B cell (primary cell): ENCODE data around the gene CRISPLD2. TPM values are rescaled to one million over a fixed set of nuclear protein-coding genes. Genes with fewer than 3 reads are reported as not detected.

Experiments
- ATAC-seq: fragments of 200-7000 bp; cut with Tn5 transposase; one replicate; pipeline ENCODE4 v1.10.0; 2021; ENCODE audit warnings: low read depth, mild to moderate bottlenecking, moderate number of reproducible peaks, moderate library complexity
- CTCF ChIA-PET: fragments of 350-600 bp; sonication (Branson Sonifier 250); formaldehyde crosslinking; loops from one replicate; lab custom pipeline; 2021; ENCODE audit warnings: antibody characterized with exemption, inconsistent platforms; lab: Charles Lee
- POLR2A ChIA-PET: fragments of 350-600 bp; sonication (Branson Sonifier 250); formaldehyde crosslinking; loops from one replicate; lab custom pipeline; 2021; ENCODE audit warnings: antibody characterized with exemption; lab: Charles Lee
- DNase-seq: peaks from one replicate; pipeline ENCODE4 v3.0.0; 2013
- H2AFZ ChIP-seq: 2 replicates; pipeline ENCODE4 v1.6.1; 2012; ENCODE audit warnings: mild to moderate bottlenecking, low read depth, low read length; ENCODE audit not compliant: insufficient read depth, poor library complexity, severe bottlenecking
- H3K27ac ChIP-seq, 2 donors: 1 replicate in 1 of 2; 2 replicates in 1 of 2; pipeline ENCODE4 v1.5.1; 2012 to 2013; ENCODE audit warnings: low read length in 2 of 2, mild to moderate bottlenecking in 2 of 2, moderate library complexity in 1 of 2
- H3K27me3 ChIP-seq, 4 experiments: fragments of 200-600 bp in 1 of 4; sonication (generic) in 1 of 4; replicated peaks in 1 of 4; 1 replicate in 2 of 4; 2 replicates in 2 of 4; pipeline versions ENCODE4 v1.6.1 to v1.7.0; 2013 to 2016; ENCODE audit warnings: low read length in 3 of 4, mild to moderate bottlenecking in 2 of 4, mixed read lengths in 1 of 4, moderate library complexity in 1 of 4; ENCODE audit not compliant: insufficient read depth in 4 of 4, control insufficient read depth in 3 of 4; ENCODE audit errors: control extremely low read depth in 1 of 4
- H3K36me3 ChIP-seq, 2 experiments: replicated peaks in 1 of 2; 1 replicate in 1 of 2; 2 replicates in 1 of 2; pipeline versions ENCODE4 v1.6.1 to v1.7.1; 2013; ENCODE audit warnings: low read length in 1 of 2; ENCODE audit not compliant: insufficient read depth in 2 of 2, control insufficient read depth in 1 of 2; ENCODE audit errors: control extremely low read depth in 1 of 2, extremely low read depth in 1 of 2
- H3K4me1 ChIP-seq, 2 donors: fragments of 200-600 bp in 1 of 2; sonication (generic) in 1 of 2; 1 replicate in 1 of 2; 2 replicates in 1 of 2; pipeline versions ENCODE4 v1.5.1 to v1.6.1; 2013 to 2017; ENCODE audit warnings: low read length in 2 of 2; ENCODE audit not compliant: control insufficient read depth in 2 of 2, insufficient read depth in 2 of 2
- H3K4me2 ChIP-seq: replicated peaks from 2 replicates; pipeline ENCODE3; 2012; ENCODE audit warnings: mild to moderate bottlenecking, low read depth, low read length; ENCODE audit not compliant: poor library complexity, severe bottlenecking
- H3K4me3 ChIP-seq, 5 experiments: fragments of 200-600 bp in 1 of 5; sonication (generic) in 1 of 5; 1 replicate in 3 of 5; 2 replicates in 2 of 5; pipeline versions ENCODE4 v1.5.1 to v1.7.0; 2011 to 2016; ENCODE audit warnings: low read length in 4 of 5, mild to moderate bottlenecking in 4 of 5, low read depth in 2 of 5, control low read depth in 1 of 5, moderate library complexity in 1 of 5; ENCODE audit not compliant: insufficient read depth in 1 of 5; ENCODE audit errors: control extremely low read depth in 1 of 5, extremely low read depth in 1 of 5
- H3K79me2 ChIP-seq: fragments of 200-600 bp; sonication (generic); one replicate; pipeline ENCODE4 v1.6.0; 2016; ENCODE audit warnings: low read length; ENCODE audit not compliant: control insufficient read depth, insufficient read depth
- H3K9ac ChIP-seq: fragments of 200-600 bp; sonication (generic); 2 replicates; pipeline ENCODE4 v1.6.1; 2017; ENCODE audit warnings: mild to moderate bottlenecking, low read length, moderate library complexity
- H3K9me3 ChIP-seq, 3 donors: one replicate each; pipeline versions ENCODE4 v1.6.1 to v1.7.1; 2013; ENCODE audit warnings: low read length in 2 of 3; ENCODE audit not compliant: control insufficient read depth in 2 of 3, insufficient read depth in 1 of 3; ENCODE audit errors: control extremely low read depth in 1 of 3
- H4K20me1 ChIP-seq: 2 replicates; pipeline ENCODE4 v1.6.0; 2012; ENCODE audit warnings: mild to moderate bottlenecking, low read length; ENCODE audit not compliant: insufficient read depth, control insufficient read depth, poor library complexity, severe bottlenecking
- H3K27ac Mint-ChIP-seq: one replicate; pipeline ENCODE4 v1.8.0; 2021; ENCODE audit warnings: mixed read lengths
- H3K27me3 Mint-ChIP-seq: one replicate; pipeline ENCODE4 v1.8.0; 2021; ENCODE audit warnings: mixed read lengths
- H3K4me1 Mint-ChIP-seq: one replicate; pipeline ENCODE4 v1.8.0; 2021; ENCODE audit warnings: mixed read lengths
- H3K4me3 Mint-ChIP-seq: one replicate; pipeline ENCODE4 v1.8.0; 2021; ENCODE audit warnings: mixed read lengths
- H3K9me3 Mint-ChIP-seq: one replicate; pipeline ENCODE4 v1.8.0; 2022; ENCODE audit warnings: mixed read lengths; ENCODE audit not compliant: insufficient read depth
- EZH2 ChIP-seq: IDR thresholded peaks from 2 replicates; pipeline ENCODE4 v1.6.1; 2012; ENCODE audit warnings: borderline replicate concordance, low read depth, mild to moderate bottlenecking, moderate library complexity, low read length; ENCODE audit not compliant: insufficient read depth, poor library complexity, severe bottlenecking
- WGBS: methylation state at CpG from one replicate; pipeline ENCODE4 v1.1.5; 2013; ENCODE audit warnings: missing lambda C conversion rate; ENCODE audit not compliant: insufficient coverage; 5-methylcytosine and 5-hydroxymethylcytosine counted together
- intact Hi-C: fragments of 100-400 bp; cut with micrococcal nuclease; formaldehyde crosslinking; loops from one replicate; pipeline ENCODE4 v1.10.0; 2022
- polyA plus RNA-seq: library from polyadenylated mRNA; depleted of rRNA; stranded (reverse); fragments of >200 nt; gene quantifications from 2 replicates; pipeline ENCODE4 v1.2.3, GENCODE V29; 2012
- total RNA-seq, 2 donors: library from RNA; stranded (reverse); fragments of 120-200 nt in 1 of 2; gene quantifications; 1 replicate in 1 of 2; 2 replicates in 1 of 2; pipeline versions ENCODE4 v1.2.3 to v1.2.4, GENCODE V29; 2013 to 2022
- TF ChIP-seq, protein P1 (sequence below): fragments of 200-600 bp; IDR thresholded peaks from one replicate; pipeline ENCODE4 v1.8.0; 2022; ENCODE audit warnings: antibody characterized with exemption, mild to moderate bottlenecking

The CRISPLD2 gene
- total and polyA plus RNA-seq, 2 donors (not counting 1 experiment from before 2014, with no cell fraction given) = 0.25 to 0.37 TPM

GRCh38 chr16:84828322-84828721 lies 8.5 kb downstream of the CRISPLD2 start:
- no peak overlapping the region for H2AFZ ChIP-seq
- peaks cover 0 to 3% (median 0%) of the 10 kb centered on the region in 4 experiments for H3K27me3 ChIP-seq
- H4K20me1 ChIP-seq = no peaks in the 10 kb centered on the region
- Mint-ChIP-seq H3K9me3 (no peaks in the 10 kb centered on the region), H3K27me3 (peaks cover 23% of the 10 kb centered on the region), H3K4me1 (no peaks in the 10 kb centered on the region), H3K27ac (no peak overlapping the region), H3K4me3 (no peak overlapping the region)
- no peaks in the 10 kb centered on the region for H3K36me3 ChIP-seq
- CTCF ChIA-PET = no interaction called here
- no peaks in the 10 kb centered on the region for H3K4me1 ChIP-seq
- H3K79me2 ChIP-seq = no peaks in the 10 kb centered on the region
- no peak overlapping the region for H3K9ac ChIP-seq
- no CpG with 5 or more reads among the region's 5 CpGs for WGBS
- POLR2A ChIA-PET = no interaction called here
- TF ChIP-seq, protein P1, sequence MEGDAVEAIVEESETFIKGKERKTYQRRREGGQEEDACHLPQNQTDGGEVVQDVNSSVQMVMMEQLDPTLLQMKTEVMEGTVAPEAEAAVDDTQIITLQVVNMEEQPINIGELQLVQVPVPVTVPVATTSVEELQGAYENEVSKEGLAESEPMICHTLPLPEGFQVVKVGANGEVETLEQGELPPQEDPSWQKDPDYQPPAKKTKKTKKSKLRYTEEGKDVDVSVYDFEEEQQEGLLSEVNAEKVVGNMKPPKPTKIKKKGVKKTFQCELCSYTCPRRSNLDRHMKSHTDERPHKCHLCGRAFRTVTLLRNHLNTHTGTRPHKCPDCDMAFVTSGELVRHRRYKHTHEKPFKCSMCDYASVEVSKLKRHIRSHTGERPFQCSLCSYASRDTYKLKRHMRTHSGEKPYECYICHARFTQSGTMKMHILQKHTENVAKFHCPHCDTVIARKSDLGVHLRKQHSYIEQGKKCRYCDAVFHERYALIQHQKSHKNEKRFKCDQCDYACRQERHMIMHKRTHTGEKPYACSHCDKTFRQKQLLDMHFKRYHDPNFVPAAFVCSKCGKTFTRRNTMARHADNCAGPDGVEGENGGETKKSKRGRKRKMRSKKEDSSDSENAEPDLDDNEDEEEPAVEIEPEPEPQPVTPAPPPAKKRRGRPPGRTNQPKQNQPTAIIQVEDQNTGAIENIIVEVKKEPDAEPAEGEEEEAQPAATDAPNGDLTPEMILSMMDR = no peak
- TF ChIP-seq EZH2 = no peak
- peaks cover 0 to 2% (median 0%) of the 10 kb centered on the region in 3 donors for H3K9me3 ChIP-seq
- intact Hi-C loops = no loop called here
- ATAC-seq (no peak), DNase-seq (no peak)
- no peak overlapping the region for H3K4me2 ChIP-seq
- no peak overlapping the region for H3K4me3 ChIP-seq
- no peak overlapping the region for H3K27ac ChIP-seq

GRCh38 chr16:84829168-84829965 lies 9.6 kb downstream of the CRISPLD2 start:
- 74% methylated on average over 13 of the region's 15 CpGs for WGBS
- Mint-ChIP-seq H3K27ac (no peak overlapping the region), H3K4me3 (no peak overlapping the region), H3K4me1 (no peaks in the 10 kb centered on the region), H3K27me3 (peaks cover 19% of the 10 kb centered on the region), H3K9me3 (no peaks in the 10 kb centered on the region)
- Histone ChIP-seq H3K27me3 (no peaks in the 10 kb centered on the region), H3K27ac (no peak overlapping the region), H3K79me2 (no peaks in the 10 kb centered on the region), H3K4me2 (no peak overlapping the region), H3K4me1 (no peaks in the 10 kb centered on the region), H3K9me3 (no peaks in the 10 kb centered on the region), H2AFZ (no peak overlapping the region), H3K36me3 (no peaks in the 10 kb centered on the region), H3K4me3 (no peak overlapping the region), H4K20me1 (no peaks in the 10 kb centered on the region), H3K9ac (no peak overlapping the region)
- DNase-seq (no peak), ATAC-seq (no peak)
- ChIA-PET POLR2A (no interaction called here), CTCF (no interaction called here)
- intact Hi-C loops = no loop called here
- TF ChIP-seq EZH2 = no peak
- TF ChIP-seq, protein P1 = no peak
